GM19397 (cell line): ENCODE data around the gene SCNN1G.
A peak's percentile ranks its signal among the peaks of the same experiment; 100 is the strongest.

Experiments
- ATAC-seq: cut with Tn5 transposase; IDR thresholded peaks from one replicate; pipeline ENCODE4 v1.9.1; 2021; ENCODE audit warnings: mild to moderate bottlenecking, moderate library complexity; ENCODE audit not compliant: unreplicated experiment

The SCNN1G gene

GRCh38 chr16:23152386-23153178, 30.0 kb upstream of the SCNN1G start:
- no peak for ATAC-seq

- no peak for ATAC-seq
Measured at GRCh38 chr16:23155445-23156049, 27.0 kb upstream of the SCNN1G start.

GRCh38 chr16:23156110-23156509, 26.4 kb upstream of the SCNN1G start:
- ATAC-seq: no peak

GRCh38 chr16:23156946-23157460, 25.5 kb upstream of the SCNN1G start:
- no peak for ATAC-seq

- no peak for ATAC-seq
Measured at GRCh38 chr16:23158114-23158513, 24.4 kb upstream of the SCNN1G start.

GRCh38 chr16:23160082-23160481, 22.5 kb upstream of the SCNN1G start:
- no peak for ATAC-seq

GRCh38 chr16:23160574-23160973, 22.0 kb upstream of the SCNN1G start:
- ATAC-seq: no peak

GRCh38 chr16:23163921-23164320, 18.6 kb upstream of the SCNN1G start:
- ATAC-seq: no peak

GRCh38 chr16:23164736-23165135, 17.8 kb upstream of the SCNN1G start:
- no peak for ATAC-seq

- no peak for ATAC-seq
Measured at GRCh38 chr16:23172583-23172982, 10.0 kb upstream of the SCNN1G start.

GRCh38 chr16:23172994-23173393, 9.6 kb upstream of the SCNN1G start:
- ATAC-seq: no peak

- no peak for ATAC-seq
Measured at GRCh38 chr16:23174622-23175021, 7.9 kb upstream of the SCNN1G start.

- ATAC-seq: no peak
Measured at GRCh38 chr16:23175651-23176050, 6.9 kb upstream of the SCNN1G start.

GRCh38 chr16:23181506-23181905, 1.0 kb upstream of the SCNN1G start:
- no peak for ATAC-seq

- ATAC-seq: peak; percentile 94
Measured at GRCh38 chr16:23182206-23182678, 303 bp upstream of the SCNN1G start.

GRCh38 chr16:23183543-23183862, 958 bp downstream of the SCNN1G start:
- ATAC-seq: no peak

- no peak for ATAC-seq
Measured at GRCh38 chr16:23185656-23186055, 3.1 kb downstream of the SCNN1G start.

- ATAC-seq: no peak
Measured at GRCh38 chr16:23186171-23186570, 3.6 kb downstream of the SCNN1G start.

- ATAC-seq: no peak
Measured at GRCh38 chr16:23187341-23187740, 4.8 kb downstream of the SCNN1G start.

GRCh38 chr16:23188911-23189310, 6.4 kb downstream of the SCNN1G start:
- no peak for ATAC-seq

GRCh38 chr16:23194497-23195221, 12.1 kb downstream of the SCNN1G start:
- no peak for ATAC-seq
